Thyroid gland (tissue), 4 donors: ENCODE data around the gene WDR70. TPM values are rescaled to one million over a fixed set of nuclear protein-coding genes. Genes with fewer than 3 reads are reported as not detected.

ENCODE experiments used
- DNase-seq, 2 donors: peaks; one replicate each; pipeline ENCODE4 v3.0.0-alpha.2; 2019
- H3K27ac ChIP-seq, 3 donors: fragments of 200-600 bp; sonication (generic); 1 replicate in 2 of 3; 2 replicates in 1 of 3; pipeline ENCODE4 v1.5.1; 2016 to 2019; ENCODE audit warnings: mild to moderate bottlenecking in 1 of 3, moderate library complexity in 1 of 3
- H3K27me3 ChIP-seq: fragments of 200-600 bp; sonication (generic); one replicate; pipeline ENCODE4 v1.5.1; 2019
- H3K36me3 ChIP-seq, 2 donors: fragments of 200-600 bp; sonication (generic); one replicate each; pipeline ENCODE4 v1.5.1; 2016 to 2019
- H3K4me1 ChIP-seq, 2 donors: fragments of 200-600 bp; sonication (generic); one replicate each; pipeline ENCODE4 v1.5.1; 2017 to 2019
- H3K4me3 ChIP-seq, 3 donors: fragments of 200-600 bp; sonication (generic); replicated peaks in 1 of 3; 1 replicate in 2 of 3; 2 replicates in 1 of 3; pipeline ENCODE4 v1.5.1; 2016; ENCODE audit warnings: mild to moderate bottlenecking in 1 of 3
- H3K9me3 ChIP-seq: fragments of 200-600 bp; sonication (generic); one replicate; pipeline ENCODE4 v1.5.1; 2017
- CTCF ChIP-seq, 6 experiments: fragments of 200-600 bp in 3 of 6; fragments of 450-650 bp in 3 of 6; sonication (generic) in 3 of 6; IDR thresholded peaks; one replicate each; pipeline ENCODE4 v1.5.1; 2016 to 2019; ENCODE audit warnings: antibody characterized with exemption in 6 of 6, mild to moderate bottlenecking in 2 of 6, inconsistent platforms in 1 of 6, moderate library complexity in 1 of 6
- POLR2A ChIP-seq, 2 donors: fragments of 450-650 bp; IDR thresholded peaks; one replicate each; pipeline ENCODE4 v1.6.1; 2017; ENCODE audit warnings: antibody characterized with exemption in 2 of 2, mild to moderate bottlenecking in 2 of 2, moderate library complexity in 1 of 2
- WGBS, 2 donors: methylation state at CpG; one replicate each; pipeline ENCODE4 v1.1.5; 2017; 5-methylcytosine and 5-hydroxymethylcytosine counted together
- intact Hi-C: fragments of 100-400 bp; cut with DNase I; formaldehyde crosslinking; loops from one replicate; pipeline ENCODE4 v1.15.1; 2023
- total RNA-seq, 4 donors: library from RNA; depleted of rRNA; stranded (reverse); fragments of >200 nt; gene quantifications; one replicate each; pipeline ENCODE4 v1.2.3, GENCODE V29; 2016

The WDR70 gene
- total RNA-seq, 4 donors from 2014 or later: 31.3 to 103 (median 33.5) TPM

DNA sequence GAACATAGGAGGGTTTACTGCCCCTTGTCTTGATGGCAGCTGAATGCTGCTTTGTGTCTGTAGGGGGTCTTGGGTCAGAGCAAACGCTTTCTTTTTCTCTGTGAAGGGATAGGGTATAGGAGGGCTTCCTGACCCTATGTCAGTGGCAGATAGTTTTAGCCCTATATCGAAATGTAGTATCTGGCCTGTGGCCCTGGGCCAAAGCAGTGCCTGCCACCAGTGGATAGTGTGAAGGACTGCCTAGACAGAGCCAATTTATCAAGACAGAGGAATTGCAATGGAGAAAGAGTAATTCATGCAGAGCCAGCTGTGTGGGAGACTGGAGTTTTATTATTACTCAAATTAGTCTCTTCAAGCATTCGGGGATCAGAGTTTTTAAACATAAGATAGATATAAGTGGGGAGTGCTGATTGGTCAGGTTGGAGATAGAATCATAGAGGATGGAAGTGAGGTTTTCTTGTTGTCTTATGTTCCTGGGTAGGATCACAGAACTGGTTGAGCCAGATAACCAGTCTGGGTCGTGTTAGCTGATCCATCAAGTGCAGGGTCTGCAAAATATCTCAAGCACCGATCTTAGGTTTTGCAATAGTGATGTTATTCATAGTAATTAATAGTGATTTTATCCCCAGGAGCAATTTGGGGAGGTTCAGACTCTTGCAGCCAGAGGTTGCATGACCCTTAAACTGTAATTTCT lies 282.3 kb downstream of the WDR70 start:
- Histone ChIP-seq H3K9me3 (no peaks in the 10 kb centered on the region), H3K4me3 (no peak overlapping the region), H3K36me3 (no peaks in the 10 kb centered on the region), H3K4me1 (no peaks in the 10 kb centered on the region), H3K27me3 (no peaks in the 10 kb centered on the region), H3K27ac (no peak overlapping the region)
- intact Hi-C loops: no loop called here
- no peak for TF ChIP-seq POLR2A (IDR thresholded peaks at IDR 0.05)
- no peak for TF ChIP-seq CTCF (IDR thresholded peaks at IDR 0.05)
- DNase-seq: no peak
- 68 to 77% methylated on average over 5 of the region's 5 CpGs for WGBS, 2 donors

- H3K27ac ChIP-seq: no peak overlapping the region
- H3K36me3 ChIP-seq: no peaks in the 10 kb centered on the region
- H3K9me3 ChIP-seq: no peaks in the 10 kb centered on the region
- no peaks in the 10 kb centered on the region for H3K4me1 ChIP-seq
- intact Hi-C loops: no loop called here
- no peak for TF ChIP-seq CTCF (IDR thresholded peaks at IDR 0.05)
- TF ChIP-seq POLR2A (IDR thresholded peaks at IDR 0.05): no peak
- no peaks in the 10 kb centered on the region for H3K27me3 ChIP-seq
- WGBS, 2 donors: 81 to 82% methylated on average over 2 of the region's 2 CpGs
- H3K4me3 ChIP-seq: no peak overlapping the region
- DNase-seq: no peak
These were observed 282.8 kb downstream of the WDR70 start for GRCh38 chr5:37661951-37662350.

GRCh38 chr5:37662362-37662761 lies 283.2 kb downstream of the WDR70 start:
- WGBS, 2 donors: 78 to 85% methylated on average over 3 of the region's 3 CpGs
- H3K27ac ChIP-seq: no peak overlapping the region
- no peak for TF ChIP-seq CTCF (IDR thresholded peaks at IDR 0.05)
- TF ChIP-seq POLR2A (IDR thresholded peaks at IDR 0.05): no peak
- no peaks in the 10 kb centered on the region for H3K9me3 ChIP-seq
- no peak overlapping the region for H3K4me3 ChIP-seq
- H3K36me3 ChIP-seq: no peaks in the 10 kb centered on the region
- DNase-seq: no peak
- no peaks in the 10 kb centered on the region for H3K27me3 ChIP-seq
- intact Hi-C loops: no loop called here
- H3K4me1 ChIP-seq: no peaks in the 10 kb centered on the region

GRCh38 chr5:37662789-37663485 lies 283.8 kb downstream of the WDR70 start:
- H3K36me3 ChIP-seq: no peaks in the 10 kb centered on the region
- no peak overlapping the region for H3K4me3 ChIP-seq
- H3K4me1 ChIP-seq: no peaks in the 10 kb centered on the region
- H3K27me3 ChIP-seq: no peaks in the 10 kb centered on the region
- TF ChIP-seq POLR2A (IDR thresholded peaks at IDR 0.05): no peak
- TF ChIP-seq CTCF (IDR thresholded peaks at IDR 0.05): no peak
- no peak overlapping the region for H3K27ac ChIP-seq
- H3K9me3 ChIP-seq: no peaks in the 10 kb centered on the region
- DNase-seq: no peak
- intact Hi-C loops: no loop called here
- 80 to 88% methylated on average over 5 of the region's 5 CpGs for WGBS, 2 donors

DNA sequence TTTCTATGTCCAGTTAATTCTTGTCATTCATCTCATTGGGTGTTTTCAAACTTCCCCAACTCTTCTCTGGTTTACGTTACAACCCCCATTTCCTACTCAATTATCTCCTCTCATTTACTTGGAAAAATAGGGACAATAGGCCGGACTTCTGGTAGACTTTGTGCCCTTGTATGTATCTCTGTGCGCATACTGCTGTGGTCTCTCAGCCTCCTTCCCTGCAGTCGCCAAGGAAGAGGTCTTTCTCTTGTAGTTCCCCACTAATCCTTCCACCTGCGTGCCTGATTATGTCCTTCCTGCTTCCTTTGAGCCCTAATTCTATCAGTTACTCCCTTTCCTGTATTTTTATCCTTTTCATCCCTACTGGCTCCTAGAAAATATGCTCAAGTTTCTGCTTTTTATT lies 284.4 kb downstream of the WDR70 start:
- Histone ChIP-seq H3K4me1 (no peaks in the 10 kb centered on the region), H3K27ac (no peak overlapping the region), H3K36me3 (no peaks in the 10 kb centered on the region), H3K9me3 (no peaks in the 10 kb centered on the region), H3K27me3 (no peaks in the 10 kb centered on the region), H3K4me3 (no peak overlapping the region)
- intact Hi-C loops: no loop called here
- DNase-seq: no peak
- no peak for TF ChIP-seq POLR2A (IDR thresholded peaks at IDR 0.05)
- no peak for TF ChIP-seq CTCF (IDR thresholded peaks at IDR 0.05)
- 85 to 87% methylated on average over 5 of the region's 5 CpGs for WGBS, 2 donors
